Neural crest cell (in vitro differentiated cells): Measurements from ENCODE around the gene C1QL1. TPM values are rescaled to one million over a fixed set of nuclear protein-coding genes. Genes with fewer than 3 reads are reported as not detected.

Source experiments
- microRNA-seq: library from miRNA; unstranded; fragments of <30 nt; microRNA quantifications from one replicate; pipeline ENCODE4, GENCODE V29; 2020
- total RNA-seq: library from RNA; stranded (reverse); gene quantifications from 2 replicates; pipeline ENCODE4 v1.2.1, GENCODE V29; 2021

C1QL1 gene
- total RNA-seq, 1 donor from 2014 or later: 7.7 TPM

Small RNA genes within 50 kb of the gene (microRNA-seq; reads per million reads assigned to microRNA genes)
- gene MIR6783: 39.7 reads per million, percentile 46 among the genes with 10 or more reads in this experiment

Other genes starting within 250 kb of the C1QL1 start
- gene ADAM11, start 209.3 kb downstream of the C1QL1 start, total RNA-seq: 5.2 and 6.0 TPM in 2 replicates
- 143 and 145 TPM in 2 replicates for gene GJC1, start 138.0 kb downstream of the C1QL1 start, total RNA-seq
- gene HIGD1B, start 120.4 kb downstream of the C1QL1 start, total RNA-seq: not detected in 2 replicates
- gene EFTUD2, start 68.9 kb downstream of the C1QL1 start, total RNA-seq: 192 and 196 TPM in 2 replicates
- not detected in 2 replicates for gene GFAP, start 52.8 kb downstream of the C1QL1 start, total RNA-seq
- gene KIF18B, start 20.5 kb downstream of the C1QL1 start, total RNA-seq: 87.3 and 93.1 TPM in 2 replicates
- gene DCAKD, start 83.3 kb upstream of the C1QL1 start, total RNA-seq: 89.6 and 91.8 TPM in 2 replicates
- 116 and 118 TPM in 2 replicates for gene NMT1, start 93.0 kb upstream of the C1QL1 start, total RNA-seq
- gene PLCD3, start 164.2 kb upstream of the C1QL1 start, total RNA-seq: 34.2 and 36.5 TPM in 2 replicates
- 5.4 and 5.5 TPM in 2 replicates for gene ACBD4, start 167.4 kb upstream of the C1QL1 start, total RNA-seq
- 28.9 and 29.5 TPM in 2 replicates for gene HEXIM1, start 180.2 kb upstream of the C1QL1 start, total RNA-seq
- 9.5 and 10.4 TPM in 2 replicates for gene HEXIM2, start 193.6 kb upstream of the C1QL1 start, total RNA-seq